Thymus (tissue), 11 donors: ENCODE data around the gene RPS27L. TPM values are rescaled to one million over a fixed set of nuclear protein-coding genes. Genes with fewer than 3 reads are reported as not detected.

Source experiments
- DNase-seq, 9 donors: peaks; one replicate each; pipeline ENCODE4 v3.0.0-alpha.2; 2013; ENCODE audit warnings: low spot score in 9 of 9, low read depth in 6 of 9, missing footprints in 1 of 9
- H3K27ac ChIP-seq, 2 donors: one replicate each; pipeline ENCODE4 v1.5.1; 2013; ENCODE audit warnings: control low read depth in 1 of 2, low read depth in 1 of 2, low read length in 1 of 2, mild to moderate bottlenecking in 1 of 2, moderate library complexity in 1 of 2
- H3K27me3 ChIP-seq, 2 donors: one replicate each; pipeline ENCODE4 v1.5.1; 2013; ENCODE audit warnings: low read length in 1 of 2; ENCODE audit not compliant: control insufficient read depth in 2 of 2, insufficient read depth in 1 of 2
- H3K36me3 ChIP-seq, 2 donors: one replicate each; pipeline ENCODE4 v1.5.1; 2013; ENCODE audit warnings: low read length in 1 of 2, mild to moderate bottlenecking in 1 of 2, moderate library complexity in 1 of 2; ENCODE audit not compliant: control insufficient read depth in 2 of 2, insufficient read depth in 2 of 2
- H3K4me1 ChIP-seq, 2 donors: one replicate each; pipeline ENCODE4 v1.5.1; 2013; ENCODE audit warnings: low read length in 2 of 2; ENCODE audit not compliant: control insufficient read depth in 2 of 2, insufficient read depth in 2 of 2
- H3K4me3 ChIP-seq, 2 donors: one replicate each; pipeline ENCODE4 v1.5.1; 2013; ENCODE audit warnings: low read length in 2 of 2, control low read depth in 1 of 2, mild to moderate bottlenecking in 1 of 2
- H3K9me3 ChIP-seq, 2 donors: one replicate each; pipeline ENCODE4 v1.5.1; 2013; ENCODE audit warnings: low read length in 1 of 2, mild to moderate bottlenecking in 1 of 2; ENCODE audit not compliant: control insufficient read depth in 2 of 2, insufficient read depth in 1 of 2
- WGBS: extraction: QIAGEN DNeasy Blood & Tissue Kit; methylation state at CpG from one replicate; pipeline ENCODE4 v1.1.7; 2013; 5-methylcytosine and 5-hydroxymethylcytosine counted together
- polyA plus RNA-seq: library from polyadenylated mRNA; stranded (reverse); fragments of 200-250 nt; gene quantifications from one replicate; pipeline ENCODE4 v1.2.3, GENCODE V29; 2013
- total RNA-seq: library from RNA; stranded (reverse); fragments of 120-200 nt; gene quantifications from one replicate; pipeline ENCODE4 v1.2.4, GENCODE V29; 2013
- donor health status: healthy.

Gene RPS27L
- total and polyA plus RNA-seq, 2 donors: 124 to 181 TPM

- H3K27ac ChIP-seq: no peak overlapping the region
- H3K27me3 ChIP-seq: no peaks in the 10 kb centered on the region
- no peak for DNase-seq
- H3K4me3 ChIP-seq: no peak overlapping the region
- H3K36me3 ChIP-seq: peaks cover 3 to 9% of the 10 kb centered on the region in 2 donors
- peaks cover 30 to 41% of the 10 kb centered on the region in 2 donors for H3K4me1 ChIP-seq
- H3K9me3 ChIP-seq: no peaks in the 10 kb centered on the region
- WGBS: 93% methylated on average over 1 of the region's 1 CpG
These were observed 39.6 kb upstream of the RPS27L start for GRCh38 chr15:63196842-63197241.

GRCh38 chr15:63195569-63196015 is 38.3 kb upstream of the RPS27L start:
- H3K4me3 ChIP-seq: no peak overlapping the region

DNA sequence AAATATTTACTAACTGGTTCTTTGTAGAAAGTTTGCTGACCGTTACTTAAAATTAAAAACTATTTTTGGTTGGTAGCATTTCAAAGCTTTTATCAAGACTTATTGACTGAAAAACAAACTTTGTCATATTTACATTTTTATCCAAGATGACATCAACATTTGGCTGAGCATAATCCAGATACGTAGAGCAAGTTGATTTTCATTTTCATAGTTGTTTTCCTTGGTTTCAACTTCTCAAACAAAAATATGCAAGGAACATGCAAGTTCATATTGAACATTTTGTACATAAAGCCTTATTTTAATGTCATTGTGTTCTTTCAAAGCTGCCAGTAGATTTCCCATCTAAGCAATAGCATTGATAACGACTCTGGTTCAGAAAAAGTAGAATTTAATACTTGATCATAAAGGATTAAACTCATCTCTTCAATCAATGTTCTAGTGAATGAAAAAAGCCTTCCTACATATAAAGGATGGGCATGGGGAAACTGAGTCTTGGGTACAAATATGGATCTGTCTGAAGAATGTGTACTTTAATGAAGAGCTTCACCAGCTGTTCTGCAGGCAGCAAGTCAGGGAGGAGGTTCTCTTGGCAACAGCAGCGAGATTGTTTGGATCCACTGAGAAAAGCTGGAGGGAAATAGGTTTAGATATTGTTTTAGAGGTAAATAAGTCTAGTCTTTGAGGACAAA is 37.7 kb upstream of the RPS27L start:
- Histone ChIP-seq H3K4me1 (peaks cover 37 to 47% of the 10 kb centered on the region in 2 donors), H3K27ac (peak overlapping the region in 1 of 2 donors; percentile 68), H3K4me3 (no peak overlapping the region), H3K9me3 (no peaks in the 10 kb centered on the region), H3K27me3 (no peaks in the 10 kb centered on the region), H3K36me3 (peaks cover 3 to 5% of the 10 kb centered on the region in 2 donors)
- no peak for DNase-seq
- WGBS: 87% methylated on average over 4 of the region's 4 CpGs

More at GRCh38 chr15:63195569-63196015, 38.3 kb upstream of the RPS27L start:
- 84% methylated on average over 3 of the region's 3 CpGs for WGBS
- peaks cover 37 to 47% of the 10 kb centered on the region in 2 donors for H3K4me1 ChIP-seq
- no peak for DNase-seq
- peaks cover 3 to 5% of the 10 kb centered on the region in 2 donors for H3K36me3 ChIP-seq
- no peak overlapping the region for H3K27ac ChIP-seq
- H3K27me3 ChIP-seq: no peaks in the 10 kb centered on the region
- no peaks in the 10 kb centered on the region for H3K9me3 ChIP-seq

DNA sequence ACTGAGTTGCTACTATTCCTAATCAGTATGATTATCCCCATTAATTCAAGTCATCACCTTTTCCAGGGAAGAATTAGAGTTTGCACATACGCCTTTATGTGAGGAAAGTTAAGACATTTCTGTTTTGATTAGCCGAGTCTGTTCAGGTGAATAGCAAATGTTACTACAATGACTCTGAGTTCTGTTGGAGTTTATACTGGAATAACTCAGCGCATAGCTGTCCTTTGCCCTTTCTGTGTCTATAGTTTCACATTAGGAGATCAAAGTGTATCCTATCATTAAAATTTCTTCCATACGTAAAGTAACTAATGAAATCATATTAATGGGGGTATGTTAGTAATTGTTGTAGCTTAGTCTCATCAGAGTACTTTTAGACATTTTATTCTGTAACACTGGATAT is 37.0 kb upstream of the RPS27L start:
- H3K4me1 ChIP-seq: peaks cover 37 to 47% of the 10 kb centered on the region in 2 donors
- no peaks in the 10 kb centered on the region for H3K27me3 ChIP-seq
- H3K36me3 ChIP-seq: peaks cover 3 to 5% of the 10 kb centered on the region in 2 donors

DNA sequence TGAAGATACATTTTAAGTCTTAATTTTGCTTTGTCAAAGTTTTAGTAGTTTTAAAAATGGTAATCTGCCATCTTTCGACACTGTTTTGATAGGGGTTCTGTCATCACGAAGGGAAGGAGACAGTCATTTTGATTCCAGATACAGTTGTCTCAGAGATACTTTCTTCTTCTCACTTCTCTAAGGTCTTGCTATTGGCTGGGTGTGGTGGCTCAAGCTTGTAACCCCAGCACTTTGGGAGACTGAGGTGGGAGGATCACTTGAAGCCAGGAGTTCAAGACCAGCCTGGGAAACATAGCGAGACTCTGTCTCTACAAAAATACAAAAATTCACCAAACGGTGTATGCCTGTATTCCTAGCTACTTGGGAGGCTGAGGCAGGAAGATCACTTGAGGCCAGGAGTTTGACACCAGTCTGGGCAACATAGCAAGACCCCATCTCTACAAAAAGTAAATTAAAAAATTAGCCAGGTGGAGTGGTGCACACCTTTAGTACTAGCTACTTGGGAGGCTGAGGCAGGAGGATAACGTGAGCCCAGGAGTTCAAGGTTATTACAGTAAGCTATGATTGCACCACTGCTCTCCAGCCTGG is 35.4 kb upstream of the RPS27L start:
- WGBS: 85% methylated on average over 5 of the region's 5 CpGs
- peaks cover 39 to 48% of the 10 kb centered on the region in 2 donors for H3K4me1 ChIP-seq
- peak overlapping the region; percentile 96 to 98 for H3K27ac ChIP-seq
- peak overlapping the region; percentile 33 to 81 for H3K4me3 ChIP-seq
- H3K27me3 ChIP-seq: no peaks in the 10 kb centered on the region
- peaks cover 3% of the 10 kb centered on the region in 2 donors for H3K36me3 ChIP-seq
- DNase-seq: no peak
- H3K9me3 ChIP-seq: no peaks in the 10 kb centered on the region

More for the DNA sequence above, 37.0 kb upstream of the RPS27L start:
- 48% methylated on average over 4 of the region's 4 CpGs for WGBS
- Histone ChIP-seq H3K9me3 (no peaks in the 10 kb centered on the region), H3K4me3 (peak overlapping the region in 1 of 2 donors; percentile 13), H3K27ac (peak overlapping the region in 1 of 2 donors; percentile 68)
- DNase-seq: no peak

GRCh38 chr15:63191895-63192618 is 34.8 kb upstream of the RPS27L start:
- H3K9me3 ChIP-seq: no peaks in the 10 kb centered on the region
- H3K4me1 ChIP-seq: peaks cover 35 to 48% of the 10 kb centered on the region in 2 donors
- H3K27me3 ChIP-seq: no peaks in the 10 kb centered on the region
- H3K36me3 ChIP-seq: no peaks in the 10 kb centered on the region
- H3K4me3 ChIP-seq: peak overlapping the region; percentile 81 to 87
- peak overlapping the region; percentile 96 to 98 for H3K27ac ChIP-seq
- DNase-seq: peak; percentile 59 to 95 (median 85)
- WGBS: 12% methylated on average over 3 of the region's 3 CpGs

GRCh38 chr15:63190769-63191649 is 33.7 kb upstream of the RPS27L start:
- H3K27ac ChIP-seq: peak overlapping the region in 1 of 2 donors; percentile 96
- 50% methylated on average over 3 of the region's 3 CpGs for WGBS
- H3K4me3 ChIP-seq: peak overlapping the region; percentile 81 to 87
- no peaks in the 10 kb centered on the region for H3K9me3 ChIP-seq
- no peak for DNase-seq
- H3K36me3 ChIP-seq: no peaks in the 10 kb centered on the region
- H3K27me3 ChIP-seq: no peaks in the 10 kb centered on the region
- peaks cover 33 to 44% of the 10 kb centered on the region in 2 donors for H3K4me1 ChIP-seq

DNA sequence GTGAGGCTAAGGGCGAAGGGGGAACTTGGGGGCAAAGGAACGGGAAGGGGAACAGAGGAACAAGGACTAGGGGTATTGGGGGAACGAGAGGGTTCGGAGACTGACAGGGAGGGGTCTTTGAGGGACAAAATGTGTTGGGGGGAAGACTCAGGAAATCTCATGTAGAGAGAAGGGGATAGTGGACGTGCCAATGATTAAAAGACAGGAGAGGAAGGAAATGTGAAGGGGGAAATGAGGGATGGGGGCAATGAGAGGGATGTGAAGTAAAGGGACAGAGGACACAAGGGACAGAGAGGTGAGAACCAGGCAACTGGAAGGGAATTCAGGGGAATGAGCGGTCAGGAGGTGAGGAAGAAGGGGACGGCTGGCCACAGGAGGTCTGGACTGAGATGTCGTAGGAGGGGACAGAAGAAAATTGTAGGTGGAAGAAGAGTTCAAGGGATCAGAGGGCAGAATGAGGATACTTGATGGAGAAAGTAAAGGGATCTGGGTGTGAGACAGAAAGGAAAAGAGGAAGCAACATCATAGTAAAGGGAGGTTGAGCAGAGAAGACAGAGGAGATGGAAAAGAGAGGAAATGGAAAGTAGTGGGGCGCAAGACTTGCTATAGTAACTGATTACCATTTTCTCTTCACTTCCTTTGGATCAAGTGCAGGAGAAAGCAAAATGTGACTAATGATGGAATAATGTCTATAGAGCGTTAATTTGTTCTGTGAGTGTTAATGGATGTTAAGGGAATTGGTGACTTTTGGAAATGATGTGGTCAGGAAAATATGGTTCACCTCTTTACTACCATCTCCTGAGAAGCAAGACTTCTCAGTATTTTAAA is 32.9 kb upstream of the RPS27L start:
- peaks cover 28 to 36% of the 10 kb centered on the region in 2 donors for H3K4me1 ChIP-seq
- peak in 2 of 9 donors; percentile 15 to 52 for DNase-seq
- 5% methylated on average over 10 of the region's 10 CpGs for WGBS

More for the DNA sequence above, 32.9 kb upstream of the RPS27L start:
- peak overlapping the region; percentile 81 to 87 for H3K4me3 ChIP-seq
- H3K27me3 ChIP-seq: no peaks in the 10 kb centered on the region
- peak overlapping the region; percentile 80 to 96 for H3K27ac ChIP-seq
- no peaks in the 10 kb centered on the region for H3K36me3 ChIP-seq
- H3K9me3 ChIP-seq: no peaks in the 10 kb centered on the region
